K562 (cell line): ENCODE results near the gene ADSS2.

Source experiments
- ETV6 ChIP-seq, 3 experiments: fragments of 150-350 bp in 1 of 3; sonication (generic) in 1 of 3; formaldehyde crosslinking in 1 of 3; IDR thresholded peaks; 2 replicates each; pipeline versions ENCODE4 v1.6.1 to v1.8.0; 2014 to 2022; ENCODE audit warnings: borderline replicate concordance in 2 of 3, low read depth in 2 of 3, antibody characterized with exemption in 1 of 3, low read length in 1 of 3, mild to moderate bottlenecking in 1 of 3, missing genetic modification reagents in 1 of 3
- JUNB ChIP-seq: fragments of 450-650 bp; formaldehyde crosslinking; conservative IDR thresholded peaks from 2 replicates; pipeline ENCODE4 v1.4.0; 2020; ENCODE audit warnings: mild to moderate bottlenecking
- MTA3 ChIP-seq: fragments of 450-650 bp; formaldehyde crosslinking; IDR thresholded peaks from 2 replicates; pipeline ENCODE4 v1.6.1; 2017; ENCODE audit warnings: mild to moderate bottlenecking, borderline replicate concordance
- POLR2AphosphoS5 ChIP-seq: IDR thresholded peaks from 2 replicates; pipeline ENCODE4 v1.6.1; 2011; ENCODE audit warnings: mild to moderate bottlenecking, low read depth, low read length, moderate library complexity; ENCODE audit not compliant: control insufficient read depth, insufficient read depth
- SOX6 ChIP-seq: fragments of 450-650 bp; IDR thresholded peaks from 2 replicates; pipeline ENCODE4 v1.6.1; 2014; ENCODE audit warnings: mild to moderate bottlenecking
- SP1 ChIP-seq: sonication (generic); formaldehyde crosslinking; IDR thresholded peaks from 2 replicates; pipeline ENCODE4 v1.8.1; 2022; ENCODE audit warnings: mild to moderate bottlenecking, missing genetic modification reagents
- STAG1 ChIP-seq: sonication (generic); formaldehyde crosslinking; IDR thresholded peaks from 2 replicates; pipeline ENCODE4 v1.5.0; 2020; ENCODE audit warnings: missing genetic modification reagents, borderline replicate concordance
- TBP ChIP-seq: optimal IDR thresholded peaks from 2 replicates; pipeline ENCODE3; 2011; ENCODE audit warnings: low read depth, low read length, improper control_type of control experiment
- TCF7L2 ChIP-seq: fragments of 150-350 bp; IDR thresholded peaks from 2 replicates; pipeline ENCODE4 v1.6.1; 2016; ENCODE audit warnings: low read depth, mild to moderate bottlenecking, low read length, moderate library complexity
- ZNF717 ChIP-seq: fragments of 250-450 bp; sonication (Bioruptor Pico); IDR thresholded peaks from 2 replicates; pipeline ENCODE4 v1.5.0; 2021
- TF ChIP-seq, protein P1 (sequence below): sonication (generic); formaldehyde crosslinking; IDR thresholded peaks from 2 replicates; pipeline ENCODE4 v1.8.0; 2022; ENCODE audit warnings: missing genetic modification reagents, mild to moderate bottlenecking, moderate library complexity, borderline replicate concordance
- TF ChIP-seq, protein P2 (sequence below): fragments of 450-650 bp; formaldehyde crosslinking; IDR thresholded peaks from 2 replicates; pipeline ENCODE4 v1.4.0; 2022; ENCODE audit warnings: mild to moderate bottlenecking, moderate library complexity
- TF ChIP-seq, protein P3 (sequence below), 2 experiments: fragments of 200-800 bp in 1 of 2; sonication (Bioruptor generic) in 1 of 2; sonication (generic) in 1 of 2; formaldehyde crosslinking in 1 of 2; IDR thresholded peaks in 1 of 2; conservative IDR thresholded peaks in 1 of 2; 2 replicates each; pipeline versions ENCODE4 v1.5.0 to v1.6.1; 2016 to 2020; ENCODE audit warnings: missing compliant biosample characterization in 1 of 2, missing genetic modification characterization in 1 of 2, missing genetic modification reagents in 1 of 2
- TF ChIP-seq, protein P4 (sequence below), 3 experiments: IDR thresholded peaks in 2 of 3; conservative IDR thresholded peaks in 1 of 3; 2 replicates each; pipeline ENCODE4 v1.5.1; 2011 to 2012; ENCODE audit warnings: low read length in 3 of 3, mild to moderate bottlenecking in 3 of 3, control low read depth in 2 of 3, improper control_type of control experiment in 1 of 3, inconsistent platforms in 1 of 3, low read depth in 1 of 3, mixed read lengths in 1 of 3, moderate library complexity in 1 of 3; ENCODE audit not compliant: insufficient read depth in 2 of 3

DNA sequence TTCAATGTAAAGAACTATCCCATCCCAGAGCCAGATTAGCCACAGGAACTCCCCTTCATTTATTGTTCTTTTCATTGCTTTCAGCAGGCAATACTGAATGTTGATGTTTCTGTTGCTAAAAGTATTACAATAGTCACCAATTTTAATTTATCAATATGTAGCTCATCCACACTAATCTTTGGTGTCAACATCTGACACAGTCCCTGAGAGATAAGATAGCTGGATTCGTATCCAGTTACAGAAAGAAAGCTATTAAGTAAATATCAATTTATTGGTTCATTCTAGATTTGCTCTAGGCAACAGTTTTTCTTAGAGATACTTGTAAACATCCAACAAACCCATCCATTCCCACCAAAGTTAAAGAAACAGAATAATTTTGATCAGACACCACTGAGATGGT lies 4.7 kb downstream of the ADSS2 start:
- no peak for TF ChIP-seq POLR2AphosphoS5
- no peak for TF ChIP-seq STAG1
- 0 out of 2 replicates have a peak, but pooled peaks have one; percentile 15 for TF ChIP-seq SOX6
- TF ChIP-seq, protein P1, sequence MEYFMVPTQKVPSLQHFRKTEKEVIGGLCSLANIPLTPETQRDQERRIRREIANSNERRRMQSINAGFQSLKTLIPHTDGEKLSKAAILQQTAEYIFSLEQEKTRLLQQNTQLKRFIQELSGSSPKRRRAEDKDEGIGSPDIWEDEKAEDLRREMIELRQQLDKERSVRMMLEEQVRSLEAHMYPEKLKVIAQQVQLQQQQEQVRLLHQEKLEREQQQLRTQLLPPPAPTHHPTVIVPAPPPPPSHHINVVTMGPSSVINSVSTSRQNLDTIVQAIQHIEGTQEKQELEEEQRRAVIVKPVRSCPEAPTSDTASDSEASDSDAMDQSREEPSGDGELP (CRISPR knock-in tag) = no peak
- TF ChIP-seq ZNF717 (CRISPR knock-in tag) = no peak
- no peak for TF ChIP-seq TBP
- TF ChIP-seq, protein P2, sequence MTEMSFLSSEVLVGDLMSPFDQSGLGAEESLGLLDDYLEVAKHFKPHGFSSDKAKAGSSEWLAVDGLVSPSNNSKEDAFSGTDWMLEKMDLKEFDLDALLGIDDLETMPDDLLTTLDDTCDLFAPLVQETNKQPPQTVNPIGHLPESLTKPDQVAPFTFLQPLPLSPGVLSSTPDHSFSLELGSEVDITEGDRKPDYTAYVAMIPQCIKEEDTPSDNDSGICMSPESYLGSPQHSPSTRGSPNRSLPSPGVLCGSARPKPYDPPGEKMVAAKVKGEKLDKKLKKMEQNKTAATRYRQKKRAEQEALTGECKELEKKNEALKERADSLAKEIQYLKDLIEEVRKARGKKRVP (CRISPR knock-in tag) = no peak
- TF ChIP-seq, protein P3, sequence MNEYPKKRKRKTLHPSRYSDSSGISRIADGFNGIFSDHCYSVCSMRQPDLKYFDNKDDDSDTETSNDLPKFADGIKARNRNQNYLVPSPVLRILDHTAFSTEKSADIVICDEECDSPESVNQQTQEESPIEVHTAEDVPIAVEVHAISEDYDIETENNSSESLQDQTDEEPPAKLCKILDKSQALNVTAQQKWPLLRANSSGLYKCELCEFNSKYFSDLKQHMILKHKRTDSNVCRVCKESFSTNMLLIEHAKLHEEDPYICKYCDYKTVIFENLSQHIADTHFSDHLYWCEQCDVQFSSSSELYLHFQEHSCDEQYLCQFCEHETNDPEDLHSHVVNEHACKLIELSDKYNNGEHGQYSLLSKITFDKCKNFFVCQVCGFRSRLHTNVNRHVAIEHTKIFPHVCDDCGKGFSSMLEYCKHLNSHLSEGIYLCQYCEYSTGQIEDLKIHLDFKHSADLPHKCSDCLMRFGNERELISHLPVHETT (CRISPR knock-in tag; conservative IDR thresholded peaks at IDR 0.05 in 1 of 2, IDR thresholded peaks at IDR 0.05 in 1 of 2) = no peak
- TF ChIP-seq, protein P4, sequence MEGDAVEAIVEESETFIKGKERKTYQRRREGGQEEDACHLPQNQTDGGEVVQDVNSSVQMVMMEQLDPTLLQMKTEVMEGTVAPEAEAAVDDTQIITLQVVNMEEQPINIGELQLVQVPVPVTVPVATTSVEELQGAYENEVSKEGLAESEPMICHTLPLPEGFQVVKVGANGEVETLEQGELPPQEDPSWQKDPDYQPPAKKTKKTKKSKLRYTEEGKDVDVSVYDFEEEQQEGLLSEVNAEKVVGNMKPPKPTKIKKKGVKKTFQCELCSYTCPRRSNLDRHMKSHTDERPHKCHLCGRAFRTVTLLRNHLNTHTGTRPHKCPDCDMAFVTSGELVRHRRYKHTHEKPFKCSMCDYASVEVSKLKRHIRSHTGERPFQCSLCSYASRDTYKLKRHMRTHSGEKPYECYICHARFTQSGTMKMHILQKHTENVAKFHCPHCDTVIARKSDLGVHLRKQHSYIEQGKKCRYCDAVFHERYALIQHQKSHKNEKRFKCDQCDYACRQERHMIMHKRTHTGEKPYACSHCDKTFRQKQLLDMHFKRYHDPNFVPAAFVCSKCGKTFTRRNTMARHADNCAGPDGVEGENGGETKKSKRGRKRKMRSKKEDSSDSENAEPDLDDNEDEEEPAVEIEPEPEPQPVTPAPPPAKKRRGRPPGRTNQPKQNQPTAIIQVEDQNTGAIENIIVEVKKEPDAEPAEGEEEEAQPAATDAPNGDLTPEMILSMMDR (IDR thresholded peaks at IDR 0.05 in 2 of 3, conservative IDR thresholded peaks at IDR 0.05 in 1 of 3; ENCODE audit: insufficient read depth in 2 of 3, low read depth in 1 of 3, low read length in 3 of 3) = no peak
- no peak for TF ChIP-seq ETV6 (IDR thresholded peaks at IDR 0.05; ENCODE audit: borderline replicate concordance in 1 of 2, low read depth in 2 of 2, low read length in 1 of 2)
- no peak for TF ChIP-seq ETV6 (CRISPR knock-in tag; IDR thresholded peaks at IDR 0.05; ENCODE audit: borderline replicate concordance)
- no peak for TF ChIP-seq SP1 (CRISPR knock-in tag)
- no peak for TF ChIP-seq TCF7L2
- TF ChIP-seq JUNB (CRISPR knock-in tag) = no peak
- TF ChIP-seq MTA3 = no peak
